Astrocyte (in vitro differentiated cells and primary cell): ENCODE measurements around the gene HBZ.
"Not testable (repeated sequence)": the region's sequence is repeated elsewhere in the genome, so short reads cannot be mapped to it uniquely, and the experiment has no call there.

Experiments
- EZH2 ChIP-seq: IDR thresholded peaks from 2 replicates; pipeline ENCODE4 v1.6.1; 2012; ENCODE audit warnings: mild to moderate bottlenecking, low read length, inconsistent platforms; ENCODE audit not compliant: insufficient read depth
- TF ChIP-seq, protein P1 (sequence below): IDR thresholded peaks from 2 replicates; pipeline ENCODE4 v1.5.1; 2011; ENCODE audit warnings: low read depth, mild to moderate bottlenecking, inconsistent platforms, low read length, moderate library complexity; ENCODE audit not compliant: insufficient read depth

GRCh38 chr16:163139-163538 lies 10.7 kb downstream of the HBZ start:
- TF ChIP-seq, protein P1, sequence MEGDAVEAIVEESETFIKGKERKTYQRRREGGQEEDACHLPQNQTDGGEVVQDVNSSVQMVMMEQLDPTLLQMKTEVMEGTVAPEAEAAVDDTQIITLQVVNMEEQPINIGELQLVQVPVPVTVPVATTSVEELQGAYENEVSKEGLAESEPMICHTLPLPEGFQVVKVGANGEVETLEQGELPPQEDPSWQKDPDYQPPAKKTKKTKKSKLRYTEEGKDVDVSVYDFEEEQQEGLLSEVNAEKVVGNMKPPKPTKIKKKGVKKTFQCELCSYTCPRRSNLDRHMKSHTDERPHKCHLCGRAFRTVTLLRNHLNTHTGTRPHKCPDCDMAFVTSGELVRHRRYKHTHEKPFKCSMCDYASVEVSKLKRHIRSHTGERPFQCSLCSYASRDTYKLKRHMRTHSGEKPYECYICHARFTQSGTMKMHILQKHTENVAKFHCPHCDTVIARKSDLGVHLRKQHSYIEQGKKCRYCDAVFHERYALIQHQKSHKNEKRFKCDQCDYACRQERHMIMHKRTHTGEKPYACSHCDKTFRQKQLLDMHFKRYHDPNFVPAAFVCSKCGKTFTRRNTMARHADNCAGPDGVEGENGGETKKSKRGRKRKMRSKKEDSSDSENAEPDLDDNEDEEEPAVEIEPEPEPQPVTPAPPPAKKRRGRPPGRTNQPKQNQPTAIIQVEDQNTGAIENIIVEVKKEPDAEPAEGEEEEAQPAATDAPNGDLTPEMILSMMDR = not testable (repeated sequence)
- not testable (repeated sequence) for TF ChIP-seq EZH2
